Ovary (tissue), 3 donors: ENCODE results near the gene ALDH3B1.

Source experiments
- CTCF ChIP-seq, 3 donors: fragments of 450-650 bp in 2 of 3; fragments of 200-600 bp in 1 of 3; IDR thresholded peaks; one replicate each; pipeline versions ENCODE4 v1.5.1 to v1.8.0; 2016 to 2022; ENCODE audit warnings: antibody characterized with exemption in 3 of 3, mild to moderate bottlenecking in 1 of 3
- EP300 ChIP-seq: sonication (generic); formaldehyde crosslinking; IDR thresholded peaks from one replicate; pipeline ENCODE4 v1.6.1; 2017; ENCODE audit warnings: antibody characterized with exemption
- POLR2A ChIP-seq: fragments of 450-650 bp; IDR thresholded peaks from one replicate; pipeline ENCODE4 v1.6.1; 2017; ENCODE audit warnings: antibody characterized with exemption, mild to moderate bottlenecking, moderate library complexity
- donor health status: DM: no; HTN: no; CAD: no.

GRCh38 chr11:68002575-68002937 is 7.6 kb upstream of the ALDH3B1 start:
- TF ChIP-seq CTCF (IDR thresholded peaks at IDR 0.05): no peak
- no peak for TF ChIP-seq EP300
- no peak for TF ChIP-seq POLR2A
